ENCODE results near the gene GPRIN3.

GRCh38 chr4:89299153-89299791 lies 8.3 kb downstream of the GPRIN3 start:
- no peak for TF ChIP-seq CTCF (IDR thresholded peaks at IDR 0.05)
- no peak for TF ChIP-seq POLR2AphosphoS5 (IDR thresholded peaks at IDR 0.05)
